Midbrain (tissue), 1 donor: ENCODE data around the gene FGF7.
"Not testable (repeated sequence)": the region's sequence is repeated elsewhere in the genome, so short reads cannot be mapped to it uniquely, and the experiment has no call there.

Experiments used
- DNase-seq: peaks from one replicate; lab custom pipeline; 2025; lab: John Stamatoyannopoulos, UW

FGF7 gene

DNA sequence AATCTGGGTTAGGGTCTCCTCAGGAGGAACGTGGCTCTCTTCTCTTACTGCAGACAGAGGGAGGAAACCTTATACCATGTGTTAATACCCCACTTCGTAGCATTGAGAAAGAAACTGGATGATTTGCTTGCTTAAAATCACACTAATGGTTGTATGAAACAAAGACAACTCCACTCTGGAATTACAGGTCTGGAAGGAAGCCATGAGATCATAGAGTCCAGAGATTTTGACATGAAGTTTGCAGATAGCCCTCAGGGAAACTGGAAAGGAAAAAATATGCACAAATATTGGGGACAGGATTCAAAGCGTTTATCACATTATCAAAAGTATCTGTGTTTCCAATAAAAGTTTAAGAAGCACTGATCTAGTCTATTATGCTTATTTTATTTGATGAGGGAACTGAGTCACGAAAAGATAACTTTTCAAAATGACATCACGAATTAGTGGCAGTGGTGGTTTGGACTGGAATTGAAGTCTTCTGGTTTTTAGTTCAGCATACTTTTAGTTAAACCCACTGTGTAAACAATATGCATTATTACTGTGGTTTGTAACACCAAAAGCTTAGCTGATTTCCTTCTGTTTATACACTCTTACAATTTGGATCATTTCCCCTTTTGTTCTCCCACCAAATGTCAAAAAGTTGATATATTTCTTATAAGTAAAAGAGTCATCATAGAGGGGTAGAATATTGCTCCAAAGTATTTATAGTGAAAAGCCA lies 16.8 kb downstream of the FGF7 start:
- no peak for DNase-seq

DNA sequence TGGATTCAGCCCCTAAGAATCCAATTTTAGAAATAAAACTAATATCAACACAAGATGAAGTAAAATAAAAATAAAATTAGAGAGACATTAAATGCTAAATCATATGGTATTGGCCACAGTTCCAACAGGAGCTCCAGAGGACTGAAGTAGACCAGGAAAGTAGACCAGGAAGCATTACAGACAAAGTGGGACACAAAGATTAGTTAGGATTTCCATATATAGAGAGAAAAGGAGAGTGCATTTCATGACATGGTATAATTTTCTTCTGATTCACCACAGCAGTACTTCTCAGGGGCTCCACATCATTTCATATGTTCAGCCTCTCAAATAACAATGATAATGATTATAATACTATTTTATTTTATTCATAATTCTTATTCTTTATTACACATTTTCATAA lies 18.3 kb downstream of the FGF7 start:
- no peak for DNase-seq

DNA sequence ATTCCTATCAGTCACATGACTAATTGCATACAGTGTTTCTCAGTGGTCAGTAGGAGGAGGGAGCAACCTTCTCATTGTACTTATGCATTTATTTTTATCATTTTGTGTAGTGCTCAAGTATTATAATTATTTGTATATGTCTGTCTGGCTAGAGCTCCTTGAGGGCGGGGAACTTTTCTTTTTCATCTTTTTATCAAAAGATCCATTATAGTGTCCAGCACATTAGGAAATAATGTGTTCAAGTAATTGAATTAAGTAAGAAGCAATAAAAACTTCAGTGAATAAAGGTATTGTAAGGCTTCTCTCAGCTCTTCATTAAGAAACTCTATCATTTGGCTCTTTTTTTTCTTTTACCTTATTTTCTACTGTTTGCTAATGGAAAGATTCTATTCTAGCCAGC lies 18.8 kb downstream of the FGF7 start:
- DNase-seq = no peak

DNA sequence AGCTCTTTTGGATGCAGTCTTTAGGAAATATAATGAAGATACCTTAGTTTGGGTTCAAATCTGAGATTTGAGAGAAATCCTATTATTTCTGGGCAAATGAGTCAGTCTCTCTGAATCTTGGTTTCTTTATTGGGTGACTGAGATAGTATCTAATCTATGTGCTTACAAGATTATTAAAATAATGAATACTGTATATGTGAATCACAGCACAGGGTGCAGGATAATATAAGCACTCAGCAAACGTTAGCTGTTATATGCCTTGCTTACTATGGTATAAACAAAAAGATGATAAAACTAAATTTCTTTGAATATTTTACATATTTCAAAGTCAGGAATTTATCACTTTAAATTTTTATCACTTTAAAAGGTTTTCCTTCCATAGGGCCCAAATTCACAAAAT lies 29.6 kb downstream of the FGF7 start:
- DNase-seq = no peak

DNA sequence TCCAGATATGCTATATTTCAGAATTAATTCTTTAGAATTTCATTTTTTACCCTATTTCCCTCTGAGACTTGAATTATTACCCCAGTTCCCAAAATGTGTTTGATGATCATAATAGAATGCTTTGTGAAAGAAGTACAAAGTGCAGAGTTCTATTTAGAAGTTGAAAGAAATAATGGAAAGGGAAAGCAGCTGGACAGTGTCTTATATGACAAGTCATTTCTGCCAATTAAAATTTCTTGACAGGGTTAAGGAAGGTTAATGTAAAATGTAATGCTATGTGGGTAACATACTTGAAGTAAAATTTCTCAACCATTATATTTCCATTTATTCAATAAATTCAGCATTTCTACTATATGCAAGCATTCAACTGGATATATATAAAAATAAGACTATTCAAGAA lies 33.1 kb downstream of the FGF7 start:
- DNase-seq = no peak

DNA sequence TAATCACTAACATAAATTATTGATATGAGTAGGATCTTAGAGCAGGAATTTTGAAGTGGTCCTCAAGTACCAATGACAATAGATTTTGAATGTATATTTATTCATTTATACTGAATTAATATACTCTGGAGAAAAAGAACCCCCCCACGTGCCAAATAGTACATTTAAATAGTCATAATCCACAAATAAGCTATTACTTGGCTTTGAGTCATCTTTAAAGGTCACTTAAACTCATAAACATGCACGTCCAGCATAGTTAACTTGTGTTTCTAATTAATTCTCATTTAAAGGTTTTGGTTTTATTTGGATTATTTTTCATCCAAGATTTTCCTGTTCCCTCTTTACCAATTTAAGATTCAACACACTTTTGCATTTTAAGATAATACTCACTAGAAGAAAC lies 35.1 kb downstream of the FGF7 start:
- no peak for DNase-seq

DNA sequence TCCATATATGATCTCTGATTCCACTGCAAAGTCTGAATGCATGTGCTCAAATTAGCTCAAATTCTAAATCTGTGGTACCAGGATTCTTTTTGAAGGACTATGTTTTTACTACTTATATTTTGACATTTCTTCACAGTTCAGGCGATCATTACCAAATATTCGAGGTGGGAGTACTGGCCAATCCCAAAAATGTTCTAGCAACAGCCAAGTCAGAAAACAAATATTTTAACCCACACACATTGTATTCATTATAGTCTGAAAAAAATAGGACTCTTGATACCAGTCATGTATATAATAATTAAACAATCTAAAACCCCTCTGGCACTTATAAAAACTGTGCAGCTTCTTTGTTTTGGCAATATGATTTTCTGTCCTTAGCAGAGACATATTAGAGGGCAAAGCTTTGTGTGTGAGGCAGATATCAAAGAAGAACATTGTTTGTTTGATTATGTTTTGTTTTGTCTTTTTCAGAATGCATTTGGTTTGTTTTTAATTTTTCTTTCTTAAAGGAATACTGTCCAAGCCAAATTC lies 37.4 kb downstream of the FGF7 start:
- no peak for DNase-seq

DNA sequence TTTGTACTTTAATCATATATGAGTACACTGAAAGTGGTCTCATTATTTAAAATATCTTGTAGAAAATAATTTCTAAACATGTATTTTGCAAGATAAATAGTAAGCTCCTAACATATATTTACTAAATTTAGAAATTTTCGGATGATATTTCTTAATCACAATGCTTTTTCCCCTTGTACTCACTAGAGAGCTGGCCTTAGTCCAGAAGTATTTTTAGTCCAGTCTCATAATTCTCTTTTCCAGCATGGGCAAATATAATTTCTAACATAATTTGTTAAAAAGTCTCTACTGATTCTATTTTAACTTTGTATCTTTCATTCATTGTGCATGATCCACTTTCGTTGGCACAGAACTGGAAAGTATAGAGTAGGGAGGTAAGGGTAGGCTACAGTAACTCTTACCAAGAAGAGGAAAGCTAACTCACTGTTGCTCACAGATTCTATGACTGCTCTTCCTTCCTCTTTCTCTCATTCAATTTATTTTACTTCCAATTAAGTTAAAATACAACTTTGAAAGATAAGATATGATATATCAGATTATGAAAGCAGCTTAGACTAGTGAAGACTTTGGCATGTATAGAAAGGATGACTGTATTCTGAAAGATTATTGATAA lies 39.3 kb downstream of the FGF7 start:
- DNase-seq = no peak

DNA sequence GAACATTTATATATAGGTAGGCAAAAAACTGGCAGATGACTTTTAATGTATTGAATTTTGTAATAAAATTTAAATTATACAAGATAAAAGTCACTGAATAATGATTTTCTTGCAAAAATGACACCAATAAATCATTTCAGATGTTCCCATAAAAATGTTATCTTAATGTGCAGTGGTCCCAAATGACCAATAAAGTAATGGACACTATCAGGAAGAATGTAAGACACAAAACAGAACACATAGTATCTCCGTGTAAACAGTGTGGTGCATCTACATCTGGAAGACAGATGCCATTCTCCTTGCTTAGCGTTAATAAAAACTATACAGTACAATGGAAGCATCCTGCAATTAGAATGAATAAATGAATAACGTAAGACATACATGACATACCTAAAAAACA lies 41.5 kb downstream of the FGF7 start:
- no peak for DNase-seq

DNA sequence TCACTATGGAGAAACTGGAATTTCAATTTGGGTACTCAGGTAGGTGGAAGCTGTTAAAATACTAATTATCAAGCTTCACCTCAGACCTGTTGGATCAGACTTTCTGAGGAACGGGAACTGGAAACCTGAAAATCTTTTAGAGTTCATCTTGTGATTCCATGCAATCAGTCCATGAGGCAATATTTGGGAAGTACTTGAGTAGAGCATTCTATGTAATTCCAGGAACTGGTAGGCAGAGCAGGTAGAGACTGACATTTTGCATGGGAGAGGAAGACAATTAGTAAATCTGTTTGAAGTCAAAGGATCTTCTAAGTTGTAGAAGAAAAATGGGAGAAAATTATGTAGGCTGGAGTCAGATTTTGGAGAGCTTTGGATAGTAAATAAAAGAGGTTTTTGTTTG lies 43.1 kb downstream of the FGF7 start:
- no peak for DNase-seq

DNA sequence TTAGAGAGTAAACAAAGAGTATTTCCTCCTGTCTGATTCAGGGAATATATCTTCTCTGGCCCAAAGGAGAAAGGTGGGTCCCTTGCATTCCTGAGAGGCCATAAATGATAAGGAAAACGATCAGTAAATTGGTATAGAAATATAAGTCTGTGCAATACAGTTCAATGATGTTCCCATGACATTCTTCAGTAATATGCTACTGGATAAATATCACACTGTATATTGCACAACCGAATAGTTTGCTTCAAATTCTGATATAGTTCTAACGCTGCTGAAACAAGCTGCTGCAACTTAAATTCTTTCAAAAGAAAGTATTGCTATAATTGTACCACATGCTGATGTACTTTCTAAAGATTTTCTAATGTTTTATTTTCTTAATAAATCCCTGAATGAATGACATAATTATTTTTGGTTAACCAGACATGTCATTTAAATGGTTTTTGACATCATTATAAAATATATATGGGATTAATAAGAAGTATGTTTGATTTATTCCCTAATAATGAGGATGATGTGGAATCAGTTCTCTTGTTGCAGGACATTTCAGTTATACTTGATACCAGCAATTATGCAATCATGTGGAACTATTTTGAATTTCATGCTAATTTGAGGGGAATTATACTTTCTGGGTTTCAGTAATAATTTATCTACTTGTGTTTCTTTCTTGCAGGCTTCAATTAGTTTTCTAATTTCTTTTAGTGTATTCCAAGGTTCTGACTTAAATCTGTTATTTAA lies 44.9 kb downstream of the FGF7 start:
- DNase-seq = no peak

DNA sequence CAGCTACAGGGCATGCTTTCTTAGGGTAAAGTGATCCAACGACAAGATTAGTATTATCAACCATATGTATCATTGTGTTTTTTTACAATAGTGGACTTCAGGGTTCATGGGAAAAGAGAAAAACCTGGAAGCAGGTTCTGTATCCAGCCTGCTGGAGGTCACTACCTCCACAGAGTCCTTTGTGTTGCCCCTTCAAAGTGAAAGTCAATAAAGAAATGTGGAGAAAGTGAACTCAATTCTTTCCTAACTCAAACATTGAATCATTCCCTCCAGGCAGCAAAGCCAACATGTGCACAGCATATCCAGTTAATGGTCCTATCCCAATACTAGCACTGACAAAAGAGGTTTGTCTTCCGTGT lies 45.4 kb downstream of the FGF7 start:
- no peak for DNase-seq

DNA sequence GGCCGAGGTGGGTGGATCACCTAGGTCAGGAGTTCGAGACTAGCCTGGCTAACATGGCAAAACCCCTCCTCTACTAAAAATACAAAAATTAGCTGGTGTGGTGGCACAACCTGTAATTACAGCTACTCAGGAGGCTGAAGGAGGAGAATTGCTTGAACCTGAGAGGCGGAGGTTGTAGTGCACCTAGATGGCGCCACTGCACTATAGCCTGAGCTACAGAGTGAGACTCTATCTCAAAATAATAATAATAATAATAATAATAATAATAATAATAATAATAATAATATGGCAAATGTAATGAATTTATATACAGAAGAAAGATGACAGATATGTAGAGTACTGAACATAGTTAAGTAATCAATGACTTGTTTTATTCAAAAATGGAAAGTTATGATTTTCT lies 48.2 kb downstream of the FGF7 start:
- not testable (repeated sequence) for DNase-seq

DNA sequence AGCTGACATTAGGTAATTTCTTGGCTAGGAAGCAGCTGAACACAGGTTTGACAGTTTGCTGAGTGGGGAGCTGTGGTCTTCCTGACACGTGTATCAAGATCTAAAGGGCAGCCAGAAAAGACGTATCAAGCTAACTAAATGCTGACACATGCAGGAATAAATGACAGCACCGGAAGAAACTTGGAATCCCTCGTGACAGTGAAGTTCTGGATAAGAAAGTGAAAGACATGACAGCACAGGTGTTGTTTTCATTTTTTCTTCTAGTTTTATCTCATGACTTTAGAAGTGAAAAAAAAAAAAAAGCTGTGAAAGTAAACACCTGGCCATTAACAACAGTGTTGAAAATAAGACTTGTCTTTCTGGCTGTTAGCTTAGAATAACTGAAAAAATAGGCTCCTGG lies 48.7 kb downstream of the FGF7 start:
- no peak for DNase-seq

DNA sequence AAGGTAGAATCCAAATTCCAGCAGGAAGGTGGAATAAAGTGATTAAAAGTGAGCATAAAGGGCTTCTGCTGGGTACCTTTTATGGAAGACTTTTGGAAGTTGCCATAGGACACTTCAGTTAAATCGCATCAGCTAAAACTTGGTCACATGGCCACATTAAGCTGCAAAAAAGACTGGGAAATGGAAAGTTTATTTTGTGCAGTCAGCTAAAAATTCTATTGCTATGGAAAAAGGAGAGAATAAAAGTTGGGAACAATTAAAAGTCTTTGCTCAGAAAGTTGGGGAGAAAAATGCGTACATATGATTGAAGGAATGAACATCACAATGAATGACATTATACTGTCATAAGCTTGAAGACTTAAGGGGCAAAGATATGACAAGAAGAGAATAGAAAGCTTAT lies 49.3 kb downstream of the FGF7 start:
- no peak for DNase-seq

DNA sequence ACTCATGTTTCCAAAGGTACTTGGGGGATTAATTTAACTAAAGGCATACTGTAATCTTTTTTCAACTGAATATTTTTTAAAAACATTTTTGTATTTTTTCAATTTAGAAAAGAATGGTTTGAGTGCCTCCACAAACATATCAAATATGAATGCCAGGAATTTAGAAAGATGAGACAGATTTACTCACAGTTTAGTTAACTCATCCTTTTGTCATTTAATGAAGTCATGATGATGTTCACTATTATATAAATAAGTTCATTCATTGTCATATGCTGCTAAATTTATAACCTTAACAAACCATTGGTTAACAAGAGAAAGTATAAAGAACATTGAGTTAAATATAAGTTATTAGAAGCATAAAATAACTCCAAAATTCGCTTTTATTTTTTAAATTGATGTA lies 50.0 kb downstream of the FGF7 start:
- no peak for DNase-seq

DNA sequence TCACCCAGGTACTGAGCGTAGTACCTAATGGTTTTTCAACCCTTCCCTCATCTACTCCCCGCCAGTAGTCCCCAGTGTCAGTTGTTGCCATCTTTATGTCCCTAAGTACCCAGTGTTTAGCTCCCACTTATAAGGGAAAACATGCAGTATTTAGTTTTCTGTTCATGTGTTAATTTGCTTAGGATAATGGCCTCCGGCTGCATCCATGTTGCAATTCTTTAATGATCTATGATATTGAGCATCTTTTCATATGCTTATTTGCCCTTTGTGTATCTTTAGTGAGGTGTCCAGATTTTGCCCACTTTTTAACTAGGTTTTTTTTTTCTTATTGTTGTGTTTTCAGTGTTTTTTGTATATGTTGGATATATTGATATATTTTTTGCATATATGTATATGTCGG lies 55.0 kb downstream of the FGF7 start:
- DNase-seq = not testable (repeated sequence)

DNA sequence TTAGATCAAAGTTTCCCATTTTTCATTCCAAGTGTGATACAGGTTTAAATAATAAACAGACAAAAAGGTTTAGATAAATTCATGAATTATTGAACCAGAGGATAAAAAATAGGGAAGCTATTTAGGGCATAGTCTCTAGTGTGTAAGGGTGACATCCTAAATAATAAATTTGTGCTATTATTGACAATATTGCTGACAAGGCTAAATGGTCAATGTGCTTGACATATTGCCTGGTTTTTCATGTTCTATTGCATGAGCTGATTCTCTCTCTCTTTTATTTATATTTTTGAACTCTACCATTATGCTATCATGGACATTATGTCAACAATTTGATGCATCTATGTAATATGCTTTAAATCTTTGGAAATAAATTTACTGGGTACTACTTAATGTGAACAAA lies 55.9 kb downstream of the FGF7 start:
- DNase-seq = not testable (repeated sequence)

DNA sequence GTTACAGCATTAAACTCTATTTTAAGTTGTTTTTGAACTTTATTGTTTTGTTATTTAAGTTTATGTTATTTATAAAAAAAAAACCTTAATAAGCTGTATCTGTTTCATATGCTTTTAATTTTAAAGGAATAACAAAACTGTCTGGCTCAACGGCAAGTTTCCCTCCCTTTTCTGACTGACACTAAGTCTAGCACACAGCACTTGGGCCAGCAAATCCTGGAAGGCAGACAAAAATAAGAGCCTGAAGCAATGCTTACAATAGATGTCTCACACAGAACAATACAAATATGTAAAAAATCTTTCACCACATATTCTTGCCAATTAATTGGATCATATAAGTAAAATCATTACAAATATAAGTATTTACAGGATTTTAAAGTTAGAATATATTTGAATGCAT lies 62.4 kb downstream of the FGF7 start:
- not testable (repeated sequence) for DNase-seq

DNA sequence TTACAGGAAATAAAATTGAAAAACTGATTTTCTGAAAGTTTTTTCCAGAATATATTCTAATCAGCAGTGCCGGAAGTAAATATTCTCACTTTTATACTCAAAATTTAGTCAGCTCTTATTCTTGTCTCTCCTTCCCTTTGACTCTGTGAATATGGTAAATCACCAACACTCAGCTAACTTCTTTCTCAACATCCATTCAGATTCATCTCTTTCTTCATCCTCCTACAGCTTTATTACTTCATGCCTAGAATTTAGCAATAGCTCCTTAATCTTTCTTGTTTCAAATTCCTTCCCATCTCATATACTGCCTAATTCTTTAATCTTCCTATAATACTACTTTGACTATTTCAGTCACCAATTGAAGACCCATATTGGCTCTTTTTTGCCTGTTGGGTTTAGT lies 67.9 kb downstream of the FGF7 start:
- DNase-seq = no peak

DNA sequence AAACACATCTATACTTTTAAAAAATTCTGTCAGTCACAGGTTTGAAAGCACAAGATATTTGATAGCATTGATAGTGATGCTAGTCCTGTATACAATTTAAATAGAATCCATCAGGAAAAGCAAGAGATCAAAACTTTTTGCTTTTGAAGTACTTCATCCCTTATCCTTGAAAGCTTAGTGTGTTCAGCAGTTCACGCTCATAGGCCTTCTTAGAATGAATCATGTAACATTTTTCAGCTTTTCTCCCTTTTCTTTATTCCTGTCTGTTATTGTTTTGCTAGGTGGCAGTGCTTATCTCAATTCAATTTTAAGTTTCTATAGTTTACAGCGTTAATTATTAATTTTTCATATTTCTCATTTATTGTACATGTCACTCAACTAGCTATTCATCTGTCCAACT lies 69.1 kb downstream of the FGF7 start:
- DNase-seq = no peak

DNA sequence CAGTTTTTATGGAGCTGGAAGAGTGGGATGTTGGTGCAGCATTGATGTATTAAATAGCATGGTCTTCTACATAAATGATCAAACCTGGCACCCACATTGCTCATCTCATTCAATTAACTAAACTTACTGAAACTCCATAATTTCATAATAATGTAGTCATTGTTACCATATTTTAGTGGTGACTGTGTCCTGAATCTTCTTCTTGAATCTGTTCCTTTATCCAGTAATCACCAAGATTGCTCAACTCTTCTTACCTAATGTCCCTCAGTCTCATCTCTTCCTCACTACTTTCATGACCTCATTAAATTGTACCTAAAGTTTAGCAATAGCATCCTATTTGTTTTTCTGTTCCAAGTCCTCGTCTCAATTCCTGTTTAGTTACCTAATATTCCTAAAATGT lies 69.8 kb downstream of the FGF7 start:
- DNase-seq = no peak

DNA sequence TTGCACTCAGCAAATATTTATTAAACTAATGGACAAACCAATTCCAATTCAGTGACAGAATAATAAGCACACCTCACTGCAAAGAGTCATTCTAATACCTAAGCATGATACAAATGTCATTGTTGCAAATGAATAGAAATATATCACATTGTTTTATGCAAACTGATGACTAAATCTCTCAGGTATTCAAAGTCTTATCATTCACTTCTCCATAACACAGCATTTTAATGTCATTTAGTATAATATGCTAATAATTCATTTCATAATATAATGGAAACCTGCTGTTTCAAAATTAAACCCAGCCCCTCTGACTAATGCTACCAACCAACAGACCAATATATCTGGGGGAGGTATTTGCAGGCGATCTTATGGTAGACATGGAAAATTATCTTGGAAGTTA lies 71.8 kb downstream of the FGF7 start:
- DNase-seq = no peak
